ENCODE data around the gene CST8. TPM values are rescaled to one million over a fixed set of nuclear protein-coding genes. Genes with fewer than 3 reads are reported as not detected.
"Not testable (repeated sequence)": the region's sequence is repeated elsewhere in the genome, so short reads cannot be mapped to it uniquely, and the experiment has no call there.

CST8 gene
- total RNA-seq, result not detected in 2 replicates
- polyA plus RNA-seq (2012), result not detected

- peak; percentile 19 for DNase-seq (ENCODE audit: low read depth)
These were observed at the start of gene CST8 for GRCh38 chr20:23490817-23491216. TSS of gene CST8 (plus strand) at chr20:23491117. CDS start at chr20:23491668, 551 bp downstream.

GRCh38 chr20:23441850-23442313, 49.0 kb upstream of the CST8 start:
- DNase-seq (ENCODE audit: low read depth), result peak; percentile 85

GRCh38 chr20:23442436-23442835, 48.5 kb upstream of the CST8 start:
- DNase-seq (ENCODE audit: low read depth), result no peak

- no peak for DNase-seq (ENCODE audit: low read depth)
These were observed 46.1 kb upstream of the CST8 start for GRCh38 chr20:23444859-23445258.

GRCh38 chr20:23445596-23446217, 45.2 kb upstream of the CST8 start:
- DNase-seq (ENCODE audit: low read depth), result peak; percentile 52

GRCh38 chr20:23446505-23446904, 44.4 kb upstream of the CST8 start:
- peak; percentile 28 for DNase-seq (ENCODE audit: low read depth)

- DNase-seq (ENCODE audit: low read depth), result no peak
These were observed 42.8 kb upstream of the CST8 start for GRCh38 chr20:23448167-23448566.

- DNase-seq (ENCODE audit: low read depth), result no peak
These were observed 41.5 kb upstream of the CST8 start for GRCh38 chr20:23449421-23449820.

- no peak for DNase-seq (ENCODE audit: low read depth)
These were observed 40.0 kb upstream of the CST8 start for GRCh38 chr20:23450877-23451276.

GRCh38 chr20:23451956-23452487, 38.9 kb upstream of the CST8 start:
- no peak for DNase-seq (ENCODE audit: low read depth)

- DNase-seq (ENCODE audit: low read depth), result no peak
These were observed 38.1 kb upstream of the CST8 start, which contains the start of gene CST11 for GRCh38 chr20:23452776-23453175. TSS of gene CST11 (minus strand) at chr20:23452876. CDS start at chr20:23452811, 65 bp downstream.

GRCh38 chr20:23453549-23454543, 37.1 kb upstream of the CST8 start:
- no peak for DNase-seq (ENCODE audit: low read depth)

- DNase-seq (ENCODE audit: low read depth), result no peak
These were observed 36.1 kb upstream of the CST8 start for GRCh38 chr20:23454816-23455215.

GRCh38 chr20:23455639-23456038, 35.3 kb upstream of the CST8 start:
- DNase-seq (ENCODE audit: low read depth), result no peak

GRCh38 chr20:23456409-23456808, 34.5 kb upstream of the CST8 start:
- DNase-seq (ENCODE audit: low read depth), result no peak

GRCh38 chr20:23456873-23457272, 34.0 kb upstream of the CST8 start:
- DNase-seq (ENCODE audit: low read depth), result no peak

GRCh38 chr20:23459461-23460150, 31.3 kb upstream of the CST8 start:
- peak; percentile 44 for DNase-seq (ENCODE audit: low read depth)

GRCh38 chr20:23461180-23461579, 29.7 kb upstream of the CST8 start:
- DNase-seq (ENCODE audit: low read depth), result no peak

GRCh38 chr20:23466961-23467360, 24.0 kb upstream of the CST8 start:
- not testable (repeated sequence) for DNase-seq (ENCODE audit: low read depth)

- DNase-seq (ENCODE audit: low read depth), result not testable (repeated sequence)
These were observed 18.6 kb upstream of the CST8 start for GRCh38 chr20:23472306-23472705.

- not testable (repeated sequence) for DNase-seq (ENCODE audit: low read depth)
These were observed 17.6 kb upstream of the CST8 start for GRCh38 chr20:23473293-23473692.

All from myocyte (in vitro differentiated cells).